GM20000 (cell line): Measurements from ENCODE around the gene KCNT2.

ENCODE experiments used
- DNase-seq: peaks from one replicate; pipeline ENCODE4 v3.0.0; 2012; ENCODE audit warnings: low spot score
- CTCF ChIP-seq: IDR thresholded peaks from 2 replicates; pipeline ENCODE4 v1.5.1; 2012; ENCODE audit warnings: mild to moderate bottlenecking, control low read depth; ENCODE audit errors: extremely low read depth, missing control alignments

The KCNT2 gene

GRCh38 chr1:196611873-196612272 lies 3.6 kb upstream of the KCNT2 start:
- TF ChIP-seq CTCF = no peak
- DNase-seq = no peak

GRCh38 chr1:196609370-196609737 lies 1.1 kb upstream of the KCNT2 start:
- no peak for TF ChIP-seq CTCF
- DNase-seq = no peak

- DNase-seq = no peak
Measured at GRCh38 chr1:196607981-196608380, 259 bp downstream of the KCNT2 start.

GRCh38 chr1:196603651-196604050 lies 4.6 kb downstream of the KCNT2 start:
- DNase-seq = no peak
- TF ChIP-seq CTCF = no peak

More at GRCh38 chr1:196607981-196608380, 259 bp downstream of the KCNT2 start:
- no peak for TF ChIP-seq CTCF

GRCh38 chr1:196598942-196599748 lies 9.1 kb downstream of the KCNT2 start:
- DNase-seq = no peak
- TF ChIP-seq CTCF = no peak

GRCh38 chr1:196594700-196595099 lies 13.5 kb downstream of the KCNT2 start:
- TF ChIP-seq CTCF = no peak
- DNase-seq = no peak

GRCh38 chr1:196593955-196594354 lies 14.3 kb downstream of the KCNT2 start:
- no peak for TF ChIP-seq CTCF
- no peak for DNase-seq
